ENCODE results near the gene SLC6A2. TPM values are rescaled to one million over a fixed set of nuclear protein-coding genes. Genes with fewer than 3 reads are reported as not detected.

SLC6A2 gene
- total RNA-seq, 2 experiments from 2014 or later, result not detected

GRCh38 chr16:55734665-55735064, 78.9 kb downstream of the SLC6A2 start:
- intact Hi-C loops (cut with micrococcal nuclease; ENCODE audit: unreplicated experiment), result no loop called here
- CTCF ChIA-PET (ENCODE audit: unreplicated experiment), result no interaction called here
- Histone ChIP-seq H2AFZ (ENCODE audit: low read length) (no peak overlapping the region), H3K4me2 (ENCODE audit: low read length) (no peak overlapping the region), H4K20me1 (ENCODE audit: insufficient read depth, low read length) (no peaks in the 10 kb centered on the region), H3K9me3 (ENCODE audit: low read length) (no peaks in the 10 kb centered on the region), H3K4me1 (ENCODE audit: insufficient read depth, low read length, poor library complexity, severe bottlenecking) (no peaks in the 10 kb centered on the region), H3K36me3 (ENCODE audit: insufficient read depth, low read length) (no peaks in the 10 kb centered on the region), H3K79me2 (ENCODE audit: insufficient read depth, low read depth, low read length) (no peaks in the 10 kb centered on the region), H3K27ac (ENCODE audit: low read depth, low read length, poor library complexity, severe bottlenecking) (no peak overlapping the region), H3K9me2 (ENCODE audit: insufficient read depth, low read length) (no peaks in the 10 kb centered on the region), H3K4me3 (ENCODE audit: low read depth, low read length, poor library complexity, severe bottlenecking) (no peak overlapping the region)
- POLR2A ChIA-PET, result no interaction called here
- TF ChIP-seq CTCF (conservative IDR thresholded peaks at IDR 0.05; ENCODE audit: low read length) (no peak), EZH2phosphoT487 (IDR thresholded peaks at IDR 0.05; ENCODE audit: borderline replicate concordance, low read depth, low read length) (no peak)
- DNase-seq (ENCODE audit: low spot score), result no peak
- no TSS peak for BruUV-seq (replicated peaks)

- no peak overlapping the region for H3K4me3 ChIP-seq (ENCODE audit: low read depth, low read length, poor library complexity, severe bottlenecking)
- H2AFZ ChIP-seq (ENCODE audit: low read length), result no peak overlapping the region
- H4K20me1 ChIP-seq (ENCODE audit: insufficient read depth, low read length), result no peaks in the 10 kb centered on the region
- BruUV-seq (replicated peaks), result no TSS peak
- H3K4me1 ChIP-seq (ENCODE audit: insufficient read depth, low read length, poor library complexity, severe bottlenecking), result no peaks in the 10 kb centered on the region
- ChIA-PET POLR2A (interaction anchor here (0.6 kb wide), 1 partner anchor 46 kb away, joined by 3 read pairs; no protein-coding TSS in a partner anchor), CTCF (ENCODE audit: unreplicated experiment) (no interaction called here)
- no peak overlapping the region for H3K27ac ChIP-seq (ENCODE audit: low read depth, low read length, poor library complexity, severe bottlenecking)
- TF ChIP-seq CTCF (conservative IDR thresholded peaks at IDR 0.05; ENCODE audit: low read length), result no peak
- no peak for TF ChIP-seq EZH2phosphoT487 (IDR thresholded peaks at IDR 0.05; ENCODE audit: borderline replicate concordance, low read depth, low read length)
- no peak overlapping the region for H3K4me2 ChIP-seq (ENCODE audit: low read length)
- no peaks in the 10 kb centered on the region for H3K9me3 ChIP-seq (ENCODE audit: low read length)
- H3K36me3 ChIP-seq (ENCODE audit: insufficient read depth, low read length), result no peaks in the 10 kb centered on the region
- intact Hi-C loops (cut with micrococcal nuclease; ENCODE audit: unreplicated experiment), result no loop called here
- no peaks in the 10 kb centered on the region for H3K79me2 ChIP-seq (ENCODE audit: insufficient read depth, low read depth, low read length)
- H3K9me2 ChIP-seq (ENCODE audit: insufficient read depth, low read length), result no peaks in the 10 kb centered on the region
- no peak for DNase-seq (ENCODE audit: low spot score)
Observed at GRCh38 chr16:55735120-55735781, 79.5 kb downstream of the SLC6A2 start.

- DNase-seq (ENCODE audit: low spot score), result no peak
- Histone ChIP-seq H3K79me2 (ENCODE audit: insufficient read depth, low read depth, low read length) (no peaks in the 10 kb centered on the region), H3K9me3 (ENCODE audit: low read length) (no peaks in the 10 kb centered on the region), H4K20me1 (ENCODE audit: insufficient read depth, low read length) (no peaks in the 10 kb centered on the region), H3K4me2 (ENCODE audit: low read length) (no peak overlapping the region), H3K4me1 (ENCODE audit: insufficient read depth, low read length, poor library complexity, severe bottlenecking) (no peaks in the 10 kb centered on the region), H3K27ac (ENCODE audit: low read depth, low read length, poor library complexity, severe bottlenecking) (no peak overlapping the region), H3K9me2 (ENCODE audit: insufficient read depth, low read length) (no peaks in the 10 kb centered on the region), H3K36me3 (ENCODE audit: insufficient read depth, low read length) (no peaks in the 10 kb centered on the region), H2AFZ (ENCODE audit: low read length) (no peak overlapping the region), H3K4me3 (ENCODE audit: low read depth, low read length, poor library complexity, severe bottlenecking) (no peak overlapping the region)
- ChIA-PET CTCF (ENCODE audit: unreplicated experiment) (no interaction called here), POLR2A (no interaction called here)
- intact Hi-C loops (cut with micrococcal nuclease; ENCODE audit: unreplicated experiment), result no loop called here
- TF ChIP-seq EZH2phosphoT487 (IDR thresholded peaks at IDR 0.05; ENCODE audit: borderline replicate concordance, low read depth, low read length) (no peak), CTCF (conservative IDR thresholded peaks at IDR 0.05; ENCODE audit: low read length) (no peak)
- no TSS peak for BruUV-seq (replicated peaks)
Observed at GRCh38 chr16:55736671-55737070, 80.9 kb downstream of the SLC6A2 start.
